Activated B cell treated with CpG ODN at 0.5 μM for 24 hours (primary cell): ENCODE data around the gene PTEN. TPM values are rescaled to one million over a fixed set of nuclear protein-coding genes. Genes with fewer than 3 reads are reported as not detected.

Experiments used
- ATAC-seq: fragments of 200-7000 bp; cut with Tn5 transposase; one replicate; pipeline ENCODE4 v1.10.0; 2021; ENCODE audit warnings: low read depth, mild to moderate bottlenecking, moderate library complexity
- CTCF ChIA-PET: fragments of 350-600 bp; sonication (Branson Sonifier 250); formaldehyde crosslinking; loops from one replicate; lab custom pipeline; 2021; ENCODE audit warnings: antibody characterized with exemption; lab: Charles Lee
- POLR2A ChIA-PET: fragments of 350-600 bp; sonication (Branson Sonifier 250); formaldehyde crosslinking; loops from one replicate; lab custom pipeline; 2021; ENCODE audit warnings: antibody characterized with exemption; lab: Charles Lee
- DNase-seq: peaks from one replicate; pipeline ENCODE4 v3.0.0; 2022
- H3K27ac Mint-ChIP-seq: one replicate; pipeline ENCODE4 v1.8.0; 2020; ENCODE audit warnings: mixed read lengths
- H3K27me3 Mint-ChIP-seq: one replicate; pipeline ENCODE4 v1.8.0; 2021; ENCODE audit warnings: mixed read lengths
- H3K36me3 Mint-ChIP-seq: one replicate; pipeline ENCODE4 v1.8.0; 2021; ENCODE audit warnings: low read depth, mixed read lengths
- H3K4me1 Mint-ChIP-seq: one replicate; pipeline ENCODE4 v1.8.0; 2021; ENCODE audit warnings: mixed read lengths
- H3K4me3 Mint-ChIP-seq: one replicate; pipeline ENCODE4 v1.8.0; 2020; ENCODE audit warnings: mild to moderate bottlenecking, mixed read lengths
- H3K9me3 Mint-ChIP-seq: one replicate; pipeline ENCODE4 v1.8.0; 2020; ENCODE audit warnings: mixed read lengths
- intact Hi-C: fragments of 100-400 bp; cut with micrococcal nuclease; formaldehyde crosslinking; loops from one replicate; pipeline ENCODE4 v1.15.1; 2024
- total RNA-seq: library from RNA; stranded (reverse); gene quantifications from 2 replicates; pipeline ENCODE4 v1.2.3, GENCODE V29; 2022
- TF ChIP-seq, protein P1 (sequence below): fragments of 200-600 bp; IDR thresholded peaks from one replicate; pipeline ENCODE4 v1.8.0; 2022; ENCODE audit warnings: antibody characterized with exemption, mild to moderate bottlenecking

PTEN gene
- total RNA-seq, 1 donor from 2014 or later = 227 TPM

DNA sequence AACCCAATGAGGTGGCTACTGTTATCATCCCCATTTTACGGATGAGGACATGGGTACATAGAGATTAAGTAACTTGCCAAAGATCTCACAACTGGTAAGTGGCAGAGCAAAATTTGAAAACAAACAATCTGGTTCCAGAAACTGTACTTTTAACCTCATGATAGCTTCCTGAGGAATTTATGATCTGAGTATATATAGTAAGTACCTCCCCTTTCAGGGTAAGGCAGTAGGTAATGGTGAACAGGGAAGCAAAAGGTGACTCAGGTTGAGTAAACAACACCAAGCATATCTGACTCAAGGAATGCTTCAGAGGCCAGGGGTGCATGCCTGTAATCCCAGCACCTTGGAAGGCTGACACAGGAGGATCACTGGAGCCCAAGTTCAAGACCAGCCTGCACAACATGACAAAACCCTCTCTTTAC lies 21.2 kb upstream of the PTEN start:
- CTCF ChIA-PET = no interaction called here
- no peak for ATAC-seq
- no peak overlapping the region for H3K27ac Mint-ChIP-seq
- H3K9me3 Mint-ChIP-seq = no peaks in the 10 kb centered on the region
- TF ChIP-seq, protein P1, sequence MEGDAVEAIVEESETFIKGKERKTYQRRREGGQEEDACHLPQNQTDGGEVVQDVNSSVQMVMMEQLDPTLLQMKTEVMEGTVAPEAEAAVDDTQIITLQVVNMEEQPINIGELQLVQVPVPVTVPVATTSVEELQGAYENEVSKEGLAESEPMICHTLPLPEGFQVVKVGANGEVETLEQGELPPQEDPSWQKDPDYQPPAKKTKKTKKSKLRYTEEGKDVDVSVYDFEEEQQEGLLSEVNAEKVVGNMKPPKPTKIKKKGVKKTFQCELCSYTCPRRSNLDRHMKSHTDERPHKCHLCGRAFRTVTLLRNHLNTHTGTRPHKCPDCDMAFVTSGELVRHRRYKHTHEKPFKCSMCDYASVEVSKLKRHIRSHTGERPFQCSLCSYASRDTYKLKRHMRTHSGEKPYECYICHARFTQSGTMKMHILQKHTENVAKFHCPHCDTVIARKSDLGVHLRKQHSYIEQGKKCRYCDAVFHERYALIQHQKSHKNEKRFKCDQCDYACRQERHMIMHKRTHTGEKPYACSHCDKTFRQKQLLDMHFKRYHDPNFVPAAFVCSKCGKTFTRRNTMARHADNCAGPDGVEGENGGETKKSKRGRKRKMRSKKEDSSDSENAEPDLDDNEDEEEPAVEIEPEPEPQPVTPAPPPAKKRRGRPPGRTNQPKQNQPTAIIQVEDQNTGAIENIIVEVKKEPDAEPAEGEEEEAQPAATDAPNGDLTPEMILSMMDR = no peak
- no peaks in the 10 kb centered on the region for H3K36me3 Mint-ChIP-seq
- H3K27me3 Mint-ChIP-seq = no peaks in the 10 kb centered on the region
- no peak for DNase-seq
- no peak overlapping the region for H3K4me3 Mint-ChIP-seq
- POLR2A ChIA-PET = interaction anchor here (0.7 kb wide), 1 partner anchor 87 kb away, joined by 4 read pairs; no protein-coding TSS in a partner anchor
- H3K4me1 Mint-ChIP-seq = peaks cover 7% of the 10 kb centered on the region
- intact Hi-C loops = no loop called here

DNA sequence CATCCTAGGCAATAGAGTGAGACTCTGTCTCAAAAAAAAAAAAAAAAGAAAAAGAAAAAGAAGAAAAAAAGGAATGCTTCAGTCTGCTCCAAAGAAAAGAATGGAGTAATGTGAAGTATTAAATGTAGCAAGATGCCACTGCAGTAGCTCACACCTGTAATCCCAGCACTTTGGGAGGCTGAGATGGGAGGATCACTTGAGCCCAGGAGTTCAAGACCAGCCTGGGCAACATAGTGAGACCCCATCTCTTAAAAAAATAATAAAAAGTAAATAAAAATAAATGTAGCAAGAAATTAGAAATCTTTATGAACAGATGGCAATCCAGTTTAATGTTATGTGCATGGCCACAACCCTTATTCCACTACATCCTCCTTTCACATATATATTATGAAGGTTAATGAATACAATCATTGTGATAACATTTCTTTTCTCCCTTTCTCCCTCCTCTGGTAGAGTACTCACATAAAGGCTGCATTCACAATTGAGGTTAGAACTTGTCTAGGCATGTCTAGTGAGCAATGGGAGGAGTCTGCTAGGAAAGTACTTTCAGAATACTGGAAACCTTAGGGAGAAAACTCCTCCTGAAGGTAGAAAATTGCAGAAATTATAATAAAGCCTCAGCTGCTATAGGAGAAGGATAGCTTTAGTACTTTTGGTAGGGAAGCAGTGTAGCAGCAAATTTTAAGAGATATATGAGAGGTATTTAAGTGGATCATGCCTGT lies 20.5 kb upstream of the PTEN start:
- intact Hi-C loops = no loop called here
- H3K4me1 Mint-ChIP-seq = peaks cover under 1% of the 10 kb centered on the region
- no peaks in the 10 kb centered on the region for H3K9me3 Mint-ChIP-seq
- no peak overlapping the region for H3K4me3 Mint-ChIP-seq
- CTCF ChIA-PET = no interaction called here
- TF ChIP-seq, protein P1 = no peak
- no peak for ATAC-seq
- H3K36me3 Mint-ChIP-seq = no peaks in the 10 kb centered on the region
- DNase-seq = no peak
- no peaks in the 10 kb centered on the region for H3K27me3 Mint-ChIP-seq
- H3K27ac Mint-ChIP-seq = no peak overlapping the region
- POLR2A ChIA-PET = no interaction called here

DNA sequence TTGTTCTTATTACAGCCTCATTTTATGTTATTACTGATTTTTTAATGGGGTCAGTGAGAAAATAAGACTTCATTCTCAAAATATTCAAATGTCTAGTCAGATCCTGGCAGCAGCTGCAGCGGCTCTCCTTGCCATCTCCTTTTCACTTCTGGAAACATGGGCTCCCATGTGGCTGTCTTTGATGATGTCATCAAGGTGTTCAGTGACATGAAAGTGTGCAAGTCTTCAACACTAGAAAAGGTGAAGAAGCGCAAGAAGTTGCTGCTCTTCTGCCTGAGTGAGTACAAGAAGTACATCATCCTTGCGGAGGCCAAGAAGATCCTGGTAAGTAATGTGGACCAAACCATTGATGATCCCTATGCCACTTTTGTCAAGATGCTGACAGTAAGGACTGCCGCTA lies 19.7 kb upstream of the PTEN start:
- CTCF ChIA-PET = no interaction called here
- no peaks in the 10 kb centered on the region for H3K9me3 Mint-ChIP-seq

DNA sequence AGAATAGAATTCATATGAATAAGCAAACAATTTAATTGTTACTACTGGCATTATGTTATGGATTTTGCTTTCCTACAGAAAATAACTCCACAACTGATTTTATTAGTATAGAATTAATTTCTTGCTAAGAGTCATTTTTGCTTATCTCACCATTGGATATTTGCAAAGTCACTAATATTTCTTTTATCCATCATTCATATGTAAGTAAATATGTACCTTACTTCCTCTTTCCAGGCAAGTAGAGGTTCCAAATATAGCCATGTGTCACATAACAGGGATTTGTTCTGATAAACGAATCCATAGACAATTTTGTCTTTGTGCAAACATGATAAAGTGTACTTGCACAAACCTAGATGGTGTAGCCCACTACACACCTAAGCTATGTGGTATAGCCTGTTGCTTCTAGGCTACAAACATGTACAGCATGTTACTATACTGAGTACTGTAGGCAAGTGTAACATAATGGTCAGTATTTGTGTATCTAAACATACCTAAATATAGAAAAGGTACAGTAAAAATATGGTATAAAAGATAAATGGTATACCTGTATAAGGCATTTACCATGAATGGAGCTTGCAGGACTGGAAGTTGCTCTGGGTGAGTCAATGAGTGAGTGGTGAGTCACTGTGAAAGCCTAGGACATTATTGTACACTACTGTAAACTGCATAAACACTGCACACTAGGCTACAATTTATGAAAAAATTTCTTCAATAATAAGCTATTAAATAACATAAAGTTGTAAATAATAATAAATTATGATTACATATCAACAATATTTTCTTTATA lies 18.4 kb upstream of the PTEN start:
- DNase-seq (no peak), ATAC-seq (no peak)
- TF ChIP-seq, protein P1 = no peak
- Mint-ChIP-seq H3K36me3 (no peaks in the 10 kb centered on the region), H3K4me1 (no peaks in the 10 kb centered on the region), H3K9me3 (no peaks in the 10 kb centered on the region), H3K4me3 (no peak overlapping the region), H3K27me3 (no peaks in the 10 kb centered on the region), H3K27ac (no peak overlapping the region)
- POLR2A ChIA-PET = interaction anchor here (1.2 kb wide), 1 partner anchor 17 kb away, joined by 4 read pairs; no protein-coding TSS in a partner anchor
- intact Hi-C loops = no loop called here
- CTCF ChIA-PET = interaction anchor here (1.0 to 1.4 kb wide), 2 partner anchors 708 to 964 kb away, joined by 3 to 4 read pairs; no protein-coding TSS in a partner anchor

More for the DNA sequence above, 19.7 kb upstream of the PTEN start:
- Mint-ChIP-seq H3K4me3 (no peak overlapping the region), H3K27ac (no peak overlapping the region), H3K27me3 (no peaks in the 10 kb centered on the region), H3K36me3 (no peaks in the 10 kb centered on the region), H3K4me1 (no peaks in the 10 kb centered on the region)
- no peak for ATAC-seq
- no peak for DNase-seq
- intact Hi-C loops = no loop called here
- POLR2A ChIA-PET = no interaction called here
- TF ChIP-seq, protein P1 = no peak

DNA sequence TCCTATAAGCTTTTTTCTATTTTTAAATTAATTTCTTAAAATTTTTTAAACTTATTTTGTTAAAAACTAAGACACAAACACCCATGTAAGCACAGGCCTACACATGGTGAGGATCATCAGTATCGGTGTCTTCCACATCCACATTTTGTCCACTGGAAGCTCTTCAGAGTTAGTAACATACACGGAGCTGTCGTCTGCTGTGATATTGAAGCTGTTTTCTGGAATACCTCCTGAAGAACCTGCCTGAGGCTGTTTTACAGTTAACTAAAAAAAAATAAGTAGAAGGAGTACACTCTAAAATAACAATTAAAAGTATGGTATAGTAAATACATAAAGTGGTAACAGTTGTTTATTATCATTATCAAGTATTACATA lies 17.8 kb upstream of the PTEN start:
- Mint-ChIP-seq H3K9me3 (no peaks in the 10 kb centered on the region), H3K27me3 (no peaks in the 10 kb centered on the region), H3K4me1 (no peaks in the 10 kb centered on the region), H3K4me3 (no peak overlapping the region), H3K36me3 (no peaks in the 10 kb centered on the region), H3K27ac (no peak overlapping the region)
- ATAC-seq = no peak
- CTCF ChIA-PET = interaction anchor here (1.0 to 1.4 kb wide), 2 partner anchors 707 to 964 kb away, joined by 3 to 4 read pairs; no protein-coding TSS in a partner anchor
- no peak for DNase-seq
- TF ChIP-seq, protein P1 = no peak
- POLR2A ChIA-PET = interaction anchor here (1.2 kb wide), 1 partner anchor 17 kb away, joined by 4 read pairs; no protein-coding TSS in a partner anchor
- intact Hi-C loops = no loop called here
